Right atrium auricular region (tissue), 2 donors: Measurements from ENCODE around the gene GRB10. TPM values are rescaled to one million over a fixed set of nuclear protein-coding genes. Genes with fewer than 3 reads are reported as not detected.

Experiments
- DNase-seq: peaks from one replicate; pipeline ENCODE4 v3.0.0-alpha.2; 2019; ENCODE audit warnings: low spot score
- H3K27ac ChIP-seq, 2 donors: fragments of 200-600 bp; sonication (generic); 1 replicate in 1 of 2; 2 replicates in 1 of 2; pipeline ENCODE4 v1.5.1; 2016 to 2019
- H3K27me3 ChIP-seq, 2 donors: fragments of 200-600 bp; sonication (generic); one replicate each; pipeline versions ENCODE4 v1.5.1 to v1.6.0; 2017 to 2019
- H3K36me3 ChIP-seq: fragments of 200-600 bp; sonication (generic); one replicate; pipeline ENCODE4 v1.5.1; 2016
- H3K4me1 ChIP-seq, 2 donors: fragments of 200-600 bp; sonication (generic); one replicate each; pipeline versions ENCODE4 v1.5.1 to v1.6.0; 2017 to 2019
- H3K4me3 ChIP-seq, 2 donors: fragments of 200-600 bp; sonication (generic); 1 replicate in 1 of 2; 2 replicates in 1 of 2; pipeline ENCODE4 v1.5.1; 2017 to 2019; ENCODE audit warnings: mild to moderate bottlenecking in 1 of 2, moderate library complexity in 1 of 2
- H3K9me3 ChIP-seq, 2 donors: fragments of 200-600 bp; sonication (generic); one replicate each; pipeline ENCODE4 v1.5.1; 2019
- CTCF ChIP-seq, 2 donors: fragments of 200-600 bp; sonication (generic); IDR thresholded peaks; one replicate each; pipeline ENCODE4 v1.5.1; 2019; ENCODE audit warnings: antibody characterized with exemption in 2 of 2
- total RNA-seq, 2 donors: library from RNA; depleted of rRNA; stranded (reverse); fragments of >200 nt; gene quantifications; one replicate each; pipeline ENCODE4 v1.1.0, GENCODE V29; 2016

GRB10 gene
- total RNA-seq, 2 donors from 2014 or later, result 36.5 to 39.0 TPM

DNA sequence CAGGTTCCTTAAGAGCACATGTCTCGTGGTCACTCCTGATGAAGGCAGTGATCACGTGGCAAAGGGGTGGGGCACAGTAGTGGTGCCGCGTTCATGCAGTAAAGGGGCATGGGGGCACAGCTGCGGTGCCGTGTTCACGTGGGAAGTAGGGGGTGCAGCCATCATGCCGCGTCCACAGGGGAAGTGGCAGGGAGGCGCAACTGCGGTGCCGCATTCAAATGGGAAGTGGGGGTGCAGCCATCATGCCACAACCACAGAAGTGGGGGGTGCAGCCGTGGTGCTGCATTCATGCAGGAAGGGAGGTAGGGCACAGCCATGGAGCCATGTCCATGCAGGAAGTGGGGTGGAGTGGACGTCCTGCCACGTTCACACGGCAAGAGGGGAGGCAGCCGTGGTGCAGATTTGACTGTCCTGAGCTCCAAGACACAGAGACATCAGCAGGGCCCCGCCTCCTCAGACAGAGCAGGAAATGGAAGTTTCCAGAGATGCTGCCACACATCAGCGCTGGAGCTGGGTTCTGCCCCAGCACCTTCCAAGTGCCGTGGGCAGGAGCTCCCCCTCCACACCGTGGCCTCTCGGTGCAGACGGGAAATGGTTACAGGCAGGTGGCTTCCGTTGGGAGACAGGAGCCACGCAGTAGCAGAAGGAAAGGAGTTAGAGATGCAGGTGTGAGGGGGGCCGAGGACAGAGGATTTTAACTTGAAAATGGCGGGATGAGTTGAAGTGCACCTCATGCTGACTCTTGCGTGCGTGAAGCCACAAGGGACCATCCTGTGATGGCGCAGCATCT is 122.5 kb downstream of the GRB10 start:
- Histone ChIP-seq H3K36me3 (peaks cover 6% of the 10 kb centered on the region), H3K4me1 (peaks cover 0 to 90% of the 10 kb centered on the region in 2 donors), H3K4me3 (no peak overlapping the region), H3K27ac (peak overlapping the region in 1 of 2 donors; percentile 17), H3K9me3 (no peaks in the 10 kb centered on the region), H3K27me3 (no peaks in the 10 kb centered on the region)
- TF ChIP-seq CTCF (IDR thresholded peaks at IDR 0.05), result no peak
- peak; percentile 55 for DNase-seq

GRCh38 chr7:50659329-50659965 is 123.2 kb downstream of the GRB10 start:
- no peak for TF ChIP-seq CTCF (IDR thresholded peaks at IDR 0.05)
- peak; percentile 55 for DNase-seq
- H3K4me3 ChIP-seq, result no peak overlapping the region
- H3K27me3 ChIP-seq, result no peaks in the 10 kb centered on the region
- H3K27ac ChIP-seq, result no peak overlapping the region
- peaks cover 0 to 90% of the 10 kb centered on the region in 2 donors for H3K4me1 ChIP-seq
- H3K9me3 ChIP-seq, result no peaks in the 10 kb centered on the region
- peaks cover 6% of the 10 kb centered on the region for H3K36me3 ChIP-seq

GRCh38 chr7:50658696-50659095 is 124.0 kb downstream of the GRB10 start:
- Histone ChIP-seq H3K4me3 (no peak overlapping the region), H3K27ac (peak overlapping the region; percentile 86 to 91), H3K27me3 (no peaks in the 10 kb centered on the region), H3K4me1 (peaks cover 0 to 90% of the 10 kb centered on the region in 2 donors), H3K36me3 (peaks cover 3% of the 10 kb centered on the region), H3K9me3 (no peaks in the 10 kb centered on the region)
- no peak for TF ChIP-seq CTCF (IDR thresholded peaks at IDR 0.05)
- peak; percentile 48 for DNase-seq

GRCh38 chr7:50657912-50658311 is 124.8 kb downstream of the GRB10 start:
- Histone ChIP-seq H3K4me3 (no peak overlapping the region), H3K4me1 (peaks cover 0 to 90% of the 10 kb centered on the region in 2 donors), H3K27me3 (no peaks in the 10 kb centered on the region), H3K27ac (peak overlapping the region; percentile 86 to 91), H3K9me3 (no peaks in the 10 kb centered on the region), H3K36me3 (no peaks in the 10 kb centered on the region)
- TF ChIP-seq CTCF (IDR thresholded peaks at IDR 0.05), result peak in 1 of 2 donors; percentile 0
- DNase-seq, result peak; percentile 59

DNA sequence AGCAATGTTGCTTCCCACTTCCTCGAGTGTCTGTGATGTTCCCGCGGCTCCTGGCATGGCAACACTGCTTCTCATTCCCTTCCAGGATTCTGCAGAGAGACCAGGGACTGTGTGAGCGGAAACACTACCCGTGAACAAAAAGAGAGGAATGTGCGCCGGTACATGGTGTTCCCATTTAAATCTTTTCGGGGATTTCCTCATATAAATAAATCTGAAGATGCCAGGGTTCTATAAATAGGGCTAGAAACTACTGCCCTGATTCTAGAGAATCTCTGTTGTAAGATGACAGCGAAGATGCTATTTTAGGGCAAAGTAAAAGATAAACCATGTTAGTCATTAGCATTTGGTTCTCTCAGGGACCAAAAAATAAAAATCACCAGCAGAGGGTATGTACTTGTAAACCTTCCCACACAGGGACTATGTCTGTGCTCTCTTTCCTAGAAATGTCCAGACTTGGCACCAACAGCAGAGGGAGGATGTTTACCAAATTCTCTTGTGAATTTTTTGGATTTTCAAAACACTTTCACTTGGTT is 125.3 kb downstream of the GRB10 start:
- H3K27me3 ChIP-seq, result no peaks in the 10 kb centered on the region
- no peaks in the 10 kb centered on the region for H3K9me3 ChIP-seq
- peak in 1 of 2 donors; percentile 29 for TF ChIP-seq CTCF (IDR thresholded peaks at IDR 0.05)
- peak; percentile 93 for DNase-seq
- H3K4me3 ChIP-seq, result no peak overlapping the region
- H3K4me1 ChIP-seq, result peaks cover 0 to 90% of the 10 kb centered on the region in 2 donors
- no peaks in the 10 kb centered on the region for H3K36me3 ChIP-seq
- peak overlapping the region; percentile 86 to 91 for H3K27ac ChIP-seq
